HG03095 (cell line): ENCODE results near the gene NEK10.
"Not testable (repeated sequence)": the region's sequence is repeated elsewhere in the genome, so short reads cannot be mapped to it uniquely, and the experiment has no call there.

Experiments used
- ATAC-seq: cut with Tn5 transposase; IDR thresholded peaks from one replicate; pipeline ENCODE4 v1.9.1; 2021; ENCODE audit warnings: moderate library complexity; ENCODE audit not compliant: unreplicated experiment

The NEK10 gene

DNA sequence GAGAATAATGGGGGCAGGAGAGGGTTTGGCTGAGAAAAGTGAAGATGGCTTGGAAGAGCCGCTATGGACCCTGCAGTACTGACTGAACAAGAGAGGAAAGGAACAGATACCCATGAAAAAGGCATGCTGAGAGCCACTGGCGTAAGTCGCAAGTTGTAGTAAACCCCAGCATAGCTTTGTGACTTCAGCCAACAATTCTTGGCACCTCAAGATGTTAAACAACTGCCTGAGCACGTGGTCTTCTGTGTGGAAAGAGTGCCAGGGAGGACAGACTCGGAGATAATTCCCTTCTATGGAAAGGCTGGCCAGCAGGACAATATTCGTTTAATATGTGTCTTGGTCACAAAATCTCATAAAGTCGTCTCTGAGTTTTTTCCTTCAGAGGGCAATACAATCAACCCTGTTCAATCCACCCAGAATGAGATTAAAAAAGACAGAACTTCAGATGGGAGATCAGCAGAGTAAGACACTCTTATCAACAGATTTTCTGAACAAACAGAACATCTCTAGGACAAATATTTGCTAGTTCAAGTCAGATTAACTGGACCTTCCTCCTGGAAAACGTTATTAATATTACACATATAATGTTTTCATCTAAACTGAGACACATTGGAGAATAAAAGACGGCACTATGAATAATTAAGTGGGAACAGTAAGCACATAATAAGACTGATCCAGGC is 49.2 kb downstream of the NEK10 start:
- ATAC-seq = no peak

DNA sequence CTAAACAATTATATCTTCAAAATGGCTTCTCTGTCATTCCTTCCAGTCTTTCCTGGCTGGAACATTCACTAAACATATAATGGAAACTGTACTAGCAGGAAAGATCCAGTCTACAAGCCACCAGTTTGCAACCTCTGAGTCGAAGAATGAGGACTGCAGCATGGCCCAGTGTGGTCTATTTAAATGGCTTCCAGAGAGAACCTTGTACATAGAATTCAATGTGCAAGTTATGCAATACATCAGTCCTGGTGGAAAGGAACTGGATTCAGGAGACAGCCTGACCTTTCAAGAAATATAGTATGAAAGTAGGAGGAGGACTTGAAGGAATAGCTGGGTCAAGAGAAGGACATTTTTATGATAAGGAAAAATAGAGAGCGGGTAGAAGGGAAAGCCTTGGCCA is 49.9 kb downstream of the NEK10 start:
- ATAC-seq = no peak

DNA sequence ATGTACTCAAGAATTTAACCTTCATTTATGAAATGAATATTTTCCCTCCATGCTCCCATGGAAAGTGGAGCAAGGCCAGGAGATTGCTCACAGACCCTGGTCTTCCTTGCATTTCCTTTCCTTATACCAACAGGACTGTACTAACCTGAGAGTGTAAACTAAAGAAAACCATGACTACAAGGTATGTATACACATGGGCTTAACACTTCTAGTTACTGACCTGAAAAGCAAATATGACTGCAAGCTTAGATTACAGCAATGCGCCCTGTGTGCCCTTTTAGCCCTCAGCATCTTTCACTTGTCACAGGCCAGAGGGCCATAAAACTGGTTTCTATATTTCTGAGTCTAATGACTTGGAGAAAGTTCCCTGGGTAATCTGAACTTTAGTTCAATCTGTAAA is 52.1 kb downstream of the NEK10 start:
- no peak for ATAC-seq

DNA sequence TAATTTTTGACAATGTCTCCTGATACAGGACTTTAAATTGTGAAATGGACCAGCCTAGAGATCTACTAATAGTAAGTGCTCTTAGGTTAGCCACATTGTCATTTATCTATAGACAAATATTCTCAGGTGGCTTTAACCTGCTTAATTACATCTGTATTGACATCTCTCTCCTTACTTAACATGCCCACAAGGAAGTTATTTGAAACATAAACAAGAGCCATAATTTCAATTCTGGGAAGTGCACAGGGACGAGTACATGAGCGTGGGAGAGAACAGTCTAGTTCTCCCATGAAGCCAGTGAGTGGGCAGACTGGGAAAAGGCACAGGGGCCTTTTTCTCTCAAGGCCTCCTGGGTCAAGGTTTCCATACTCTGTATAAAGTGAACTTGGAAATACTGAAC is 54.2 kb downstream of the NEK10 start:
- no peak for ATAC-seq

DNA sequence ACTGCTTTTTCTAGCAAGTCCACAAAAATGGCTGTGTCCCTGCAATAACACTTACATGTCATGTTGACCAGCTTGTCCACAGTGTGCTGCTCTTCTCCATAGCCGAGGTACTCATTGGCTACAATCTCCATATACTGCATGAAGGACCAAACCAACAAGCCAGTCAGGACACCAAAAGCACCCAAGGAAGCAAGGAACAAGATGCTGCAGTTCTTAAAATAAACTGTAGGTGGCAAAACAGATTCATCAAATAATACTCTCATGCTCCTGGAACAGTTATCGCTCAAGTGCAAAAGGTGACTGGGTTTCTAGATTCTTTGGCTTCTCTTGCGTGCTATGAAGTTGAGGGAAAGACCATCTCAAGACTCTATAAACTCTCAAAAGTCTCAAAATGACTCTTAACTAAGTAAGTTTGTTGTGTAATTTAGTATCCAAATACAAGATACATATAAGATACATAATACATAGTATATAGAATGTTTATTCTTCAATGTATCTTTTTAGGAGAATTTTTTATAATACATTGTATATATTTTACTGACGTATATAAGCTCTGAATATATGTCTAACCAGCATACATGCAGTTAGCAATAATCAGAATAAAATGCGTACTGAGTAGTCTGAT is 57.0 kb downstream of the NEK10 start:
- peak; percentile 90 for ATAC-seq

DNA sequence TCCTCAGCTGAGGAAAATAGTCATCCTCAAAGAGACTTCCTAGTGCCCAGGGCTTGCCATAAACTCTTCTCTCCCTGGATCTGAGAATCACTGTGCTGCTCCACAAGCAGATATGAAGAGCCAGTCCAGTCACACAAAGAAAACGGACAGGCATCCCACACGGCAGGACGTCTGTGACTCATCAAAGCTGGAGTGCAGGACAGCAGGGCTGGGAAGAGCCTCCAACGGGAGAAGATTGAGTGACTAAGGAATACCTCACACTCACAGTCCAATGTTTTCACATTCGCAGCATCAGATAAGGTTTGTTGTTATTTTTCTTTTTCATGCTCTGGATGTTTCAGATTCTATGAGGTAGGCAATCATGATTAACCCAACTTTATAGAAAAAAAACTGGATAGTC is 57.8 kb downstream of the NEK10 start:
- ATAC-seq = no peak

DNA sequence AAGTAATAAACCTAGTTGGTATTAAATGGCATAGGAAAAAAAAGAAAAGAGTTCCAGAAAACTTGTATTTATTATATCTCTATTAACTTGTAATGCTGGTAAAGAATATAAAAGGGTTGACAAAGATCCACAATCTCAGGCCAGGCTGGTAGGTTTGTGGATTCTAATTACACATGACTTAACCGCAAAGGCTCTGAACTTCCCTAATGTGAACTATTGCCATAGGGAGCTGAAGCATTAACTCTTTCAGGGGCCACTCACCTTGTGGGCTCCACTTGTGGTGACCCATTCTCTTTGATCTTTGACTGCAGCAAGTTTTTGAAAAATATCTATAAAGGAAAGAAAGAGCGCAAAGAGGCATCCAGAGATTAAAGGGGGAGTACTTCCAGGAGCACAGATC is 58.5 kb downstream of the NEK10 start:
- no peak for ATAC-seq

DNA sequence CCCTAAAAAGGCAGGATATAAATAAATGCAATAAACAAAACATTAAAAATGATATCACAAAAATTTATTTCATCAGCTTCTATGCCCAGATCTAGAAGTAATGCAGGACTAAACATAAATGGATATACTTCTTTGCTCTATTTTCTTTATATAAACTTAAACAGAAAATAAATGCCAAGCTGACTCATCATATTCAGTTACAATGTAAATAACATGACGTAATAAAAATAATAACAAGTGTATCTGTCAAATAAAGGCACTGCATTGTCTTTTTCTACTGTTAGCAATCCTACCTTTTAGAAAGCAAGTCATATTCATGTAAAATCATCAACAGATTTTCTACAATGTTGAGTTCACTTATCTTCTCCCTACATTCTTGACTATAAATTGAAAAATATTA is 61.6 kb downstream of the NEK10 start:
- ATAC-seq = no peak

DNA sequence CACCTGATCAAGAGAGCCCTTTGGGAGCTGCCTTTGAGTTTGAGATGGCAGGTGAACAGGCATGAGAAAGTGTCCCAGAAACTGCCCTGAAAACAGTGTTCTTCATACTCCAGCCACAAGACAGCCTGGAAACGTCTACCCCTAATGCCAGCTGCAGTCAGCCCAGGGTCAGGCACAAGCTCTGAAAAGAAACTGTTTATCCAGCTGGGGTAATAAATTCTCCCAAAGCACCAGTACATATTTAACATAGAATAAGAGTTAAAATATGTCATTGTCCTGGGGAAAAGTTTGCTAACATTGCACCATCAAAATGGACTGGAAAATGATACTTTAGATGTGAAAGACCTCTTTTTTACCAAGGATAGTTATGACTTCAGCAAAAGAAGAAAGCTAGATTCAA is 66.3 kb downstream of the NEK10 start:
- ATAC-seq = no peak

DNA sequence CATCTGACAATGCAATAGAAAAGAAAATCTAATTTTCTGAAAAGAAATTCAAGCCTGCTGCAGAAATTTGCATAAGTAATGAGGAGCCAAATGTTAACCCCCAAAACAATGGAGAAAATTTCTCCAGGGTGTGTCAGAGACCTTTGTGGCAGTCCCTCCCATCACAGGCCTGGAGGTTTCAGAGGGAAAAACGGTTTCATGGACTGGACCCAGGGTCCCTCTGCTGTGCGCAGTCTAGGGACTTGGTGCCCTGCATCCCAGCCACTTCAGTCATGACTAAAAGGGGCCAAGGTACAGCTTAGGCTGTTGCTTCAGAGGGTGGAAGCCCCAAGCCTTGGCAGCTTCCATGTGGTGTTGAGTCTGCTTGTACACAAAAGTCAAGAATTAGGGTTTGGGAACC is 70.2 kb downstream of the NEK10 start:
- ATAC-seq = not testable (repeated sequence)

DNA sequence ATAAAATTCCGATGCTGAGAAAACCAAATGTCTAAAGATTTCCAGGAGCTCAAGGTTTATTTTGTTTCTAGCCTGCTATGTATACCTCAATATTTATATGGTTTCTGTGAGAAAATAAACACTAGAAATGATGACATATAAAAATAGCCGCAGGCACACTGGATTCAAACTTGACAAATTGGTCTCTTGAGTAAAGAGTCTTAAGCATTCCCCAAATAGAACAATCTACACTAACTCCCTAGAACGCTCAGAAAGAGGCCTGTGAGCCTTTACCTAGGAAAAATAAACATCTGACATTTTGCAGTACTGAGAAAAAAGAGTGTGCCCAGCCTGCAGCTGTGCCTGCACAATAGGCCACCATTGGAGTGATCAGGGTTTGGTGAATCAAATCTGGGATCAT is 75.2 kb downstream of the NEK10 start:
- no peak for ATAC-seq

DNA sequence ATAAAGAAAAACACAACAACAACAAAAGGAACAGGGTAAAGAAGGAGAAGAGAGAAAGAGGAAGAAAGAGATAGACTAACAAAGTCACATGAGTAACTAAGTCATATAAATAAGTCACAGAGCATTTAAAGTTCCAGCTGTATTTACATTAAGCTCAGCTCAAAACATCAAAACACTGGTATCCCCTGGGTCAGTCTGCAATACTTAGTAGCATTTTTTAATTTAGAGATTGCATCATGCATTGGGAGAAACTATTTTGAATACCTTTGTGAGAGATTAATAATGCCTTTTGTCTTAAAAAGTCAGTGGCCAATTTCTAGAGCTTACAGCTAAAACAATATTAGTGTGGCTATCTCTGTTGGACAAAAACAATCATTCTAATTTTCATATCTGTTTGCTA is 78.4 kb downstream of the NEK10 start:
- no peak for ATAC-seq

DNA sequence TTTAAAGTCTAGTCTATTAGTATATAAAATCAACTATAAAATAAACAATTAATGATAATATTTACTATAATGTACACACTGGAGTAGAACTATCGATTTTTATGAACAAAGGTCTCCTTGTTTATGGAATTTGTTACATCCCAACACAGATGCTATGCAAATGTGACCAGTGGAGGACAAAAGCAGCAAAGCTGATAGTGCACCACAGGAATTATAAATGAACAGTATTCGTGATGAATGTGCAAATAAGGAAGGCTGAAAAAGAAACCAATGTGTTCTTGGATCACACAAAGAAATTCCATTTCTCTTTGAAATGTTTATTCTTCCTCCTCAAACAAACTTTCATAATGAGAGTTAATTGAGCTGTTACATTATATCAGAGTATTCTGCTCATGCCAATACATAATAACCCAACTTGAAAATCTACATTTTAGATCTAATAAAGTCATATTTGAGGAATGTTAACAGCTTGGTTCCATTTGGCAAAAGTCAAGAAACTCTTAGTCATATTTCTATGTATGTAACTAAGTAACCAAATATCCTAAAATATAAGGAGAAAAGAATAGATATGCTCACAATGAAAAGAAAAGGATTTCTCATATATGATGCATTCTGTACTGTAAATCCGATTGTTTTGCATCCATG is 79.3 kb downstream of the NEK10 start:
- no peak for ATAC-seq

DNA sequence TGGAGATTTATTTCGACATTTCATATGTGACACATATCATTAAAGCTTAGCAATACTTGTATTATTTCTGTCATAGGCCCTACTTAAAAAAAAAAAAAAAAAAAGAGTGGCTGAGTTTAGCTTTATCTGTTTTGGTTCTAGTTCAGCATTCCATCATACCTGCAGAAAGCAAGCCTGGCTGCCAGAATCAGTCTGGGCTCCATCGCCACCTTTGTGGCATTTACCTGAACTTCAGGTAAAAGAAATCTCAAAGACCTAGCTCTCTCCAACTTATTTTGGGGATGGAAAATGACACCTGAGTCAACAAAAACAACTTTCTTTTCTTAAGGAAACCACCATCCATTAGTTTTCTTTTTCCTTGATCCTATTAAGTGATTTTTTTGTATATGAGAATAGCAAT is 82.1 kb downstream of the NEK10 start:
- no peak for ATAC-seq

DNA sequence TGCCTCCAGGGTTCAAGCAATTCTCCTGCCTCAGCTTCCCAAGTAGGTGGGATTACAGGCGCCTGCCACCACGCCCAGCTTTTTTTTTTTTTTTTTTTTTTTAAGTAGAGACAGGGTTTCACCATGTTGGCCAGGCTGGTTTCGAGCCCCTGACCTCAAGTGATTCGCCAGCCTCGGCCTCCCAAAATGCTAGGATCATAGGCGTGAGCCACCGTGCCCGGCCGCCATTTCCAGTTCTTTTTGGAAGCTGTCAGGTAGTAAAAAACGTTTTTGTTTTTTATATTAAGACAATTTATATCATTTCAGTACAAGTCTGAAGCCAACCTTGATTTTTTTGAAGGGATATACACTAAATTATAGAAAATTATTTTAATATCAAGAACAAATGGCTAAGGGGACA is 82.7 kb downstream of the NEK10 start:
- ATAC-seq = not testable (repeated sequence)

DNA sequence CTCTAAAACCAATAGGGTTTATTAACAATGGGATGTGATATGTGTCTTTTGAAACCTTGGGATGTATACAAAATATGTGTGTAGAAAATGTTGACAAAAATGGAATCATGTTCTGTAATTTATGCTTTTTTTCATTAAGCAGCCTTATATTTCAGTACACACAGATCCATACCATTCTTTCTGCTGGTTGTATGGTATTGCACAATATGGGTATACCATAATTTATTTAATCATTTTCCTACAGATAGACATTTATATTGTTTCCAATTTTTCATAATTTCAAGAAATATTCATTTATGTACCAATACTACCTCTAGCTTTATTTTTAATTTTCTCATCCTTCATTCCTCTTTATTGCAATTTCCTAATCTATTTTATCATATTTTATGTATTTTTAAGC is 83.5 kb downstream of the NEK10 start:
- ATAC-seq = no peak

DNA sequence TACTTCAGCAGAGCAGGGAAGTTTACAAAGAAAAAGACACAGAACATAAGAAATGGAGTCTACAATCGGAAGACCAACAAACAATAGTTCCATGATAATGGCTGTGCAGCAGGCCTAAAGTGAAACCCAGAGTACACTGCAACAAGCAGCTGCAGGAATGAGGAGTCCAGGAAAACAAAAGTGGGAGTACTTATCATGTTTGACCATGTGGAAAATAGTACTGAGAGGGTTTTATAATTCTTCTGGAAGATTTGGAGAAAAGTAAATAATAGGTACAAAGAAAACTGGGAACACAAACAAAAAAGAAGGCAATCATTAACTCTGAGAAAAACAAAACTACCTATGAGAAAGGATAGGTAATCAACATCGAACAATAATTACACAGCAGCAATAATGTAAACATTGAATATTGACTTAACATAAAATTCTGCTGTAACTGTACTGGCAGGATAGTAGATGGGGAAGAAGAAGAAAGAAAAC is 87.5 kb downstream of the NEK10 start:
- no peak for ATAC-seq

DNA sequence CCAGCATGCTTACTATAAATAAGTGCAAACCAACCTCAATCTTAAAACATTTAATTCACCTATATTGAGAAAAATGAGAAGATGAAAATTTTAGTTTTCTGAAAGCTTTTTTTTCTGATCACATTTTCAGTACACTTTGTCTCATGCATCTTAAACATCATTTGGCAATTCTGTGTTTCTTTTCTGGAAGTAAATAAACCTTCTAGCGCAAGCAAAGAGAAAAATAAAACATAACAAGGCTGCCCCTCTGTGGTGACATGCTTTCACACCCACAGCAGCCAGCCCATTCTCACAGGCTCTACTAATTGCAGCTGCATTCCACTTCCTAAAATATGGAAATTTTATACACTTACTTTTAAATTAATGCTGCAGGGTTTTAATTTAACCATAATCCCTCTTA is 90.1 kb downstream of the NEK10 start:
- ATAC-seq = no peak

DNA sequence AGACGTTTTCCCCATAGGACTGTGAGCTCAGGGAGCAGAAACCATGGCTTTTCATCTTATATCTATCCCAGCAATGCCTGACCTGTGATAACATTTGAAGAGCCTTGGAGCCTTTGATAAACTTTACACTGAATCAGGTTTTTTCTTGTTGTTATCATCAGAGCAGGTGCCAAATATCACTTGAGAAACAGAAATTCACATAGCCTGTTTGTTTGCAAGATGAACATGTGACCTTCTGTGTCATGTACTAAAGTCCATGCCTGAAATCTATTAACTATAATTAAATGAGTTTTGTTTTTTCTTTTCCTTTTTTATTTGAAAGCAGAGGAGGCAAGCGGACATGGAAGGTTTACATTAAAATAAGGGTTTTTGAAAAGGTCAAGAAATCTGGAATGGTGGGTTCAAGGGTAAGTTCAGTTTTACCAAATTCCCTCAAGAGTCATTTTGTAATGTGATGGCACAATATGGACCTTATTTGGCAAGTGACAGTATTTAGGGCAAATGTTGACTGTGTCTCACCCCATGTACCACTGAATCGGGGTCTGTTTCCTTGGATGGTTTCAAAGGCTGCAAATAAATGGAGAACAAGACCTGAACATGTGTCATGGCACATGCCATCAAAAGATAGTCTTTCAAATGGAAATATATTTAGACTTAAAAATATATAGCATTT is 90.7 kb downstream of the NEK10 start:
- no peak for ATAC-seq

DNA sequence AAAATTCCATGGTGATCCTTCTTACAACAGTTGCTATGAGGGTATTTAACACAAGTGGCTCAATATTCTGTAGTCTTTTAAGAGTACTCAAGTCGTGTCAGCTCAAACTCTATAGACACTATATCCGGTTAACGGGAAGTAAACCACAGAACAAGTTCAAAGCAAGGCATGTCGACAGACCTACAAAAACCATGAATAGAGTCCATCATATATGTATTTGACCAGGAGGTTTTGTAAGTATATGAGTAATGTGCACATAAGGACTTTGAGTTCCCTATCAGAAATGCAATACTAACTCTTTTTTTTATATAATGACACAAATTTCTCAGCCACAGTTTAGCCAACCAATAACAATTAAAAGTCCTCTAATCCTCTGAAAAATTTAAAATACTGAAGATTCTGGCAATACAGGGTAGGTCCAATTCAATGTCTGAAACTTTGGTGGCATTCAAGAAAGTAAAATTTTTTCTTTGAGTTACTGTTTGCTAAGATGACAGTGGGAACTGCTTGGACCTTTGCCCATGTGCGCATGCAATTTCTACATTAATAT is 93.7 kb downstream of the NEK10 start:
- no peak for ATAC-seq

DNA sequence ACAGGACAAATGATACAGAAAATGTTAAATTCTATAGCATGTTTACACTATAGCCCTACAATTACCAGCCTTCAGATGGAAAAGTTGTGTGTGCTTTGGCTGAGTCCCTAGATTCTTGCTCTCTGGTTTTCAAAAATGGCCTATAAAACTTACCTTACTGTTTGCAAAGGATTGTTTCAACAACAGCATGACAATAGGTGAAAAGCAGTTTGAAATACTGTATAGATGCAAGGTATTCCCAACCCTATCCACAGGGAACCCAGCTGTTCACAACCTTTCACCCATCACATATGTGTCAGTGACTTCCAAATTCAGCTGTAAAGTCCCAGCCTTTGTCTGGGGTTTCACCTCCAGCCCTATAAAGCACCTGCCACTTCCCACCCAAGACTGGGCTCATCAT is 97.3 kb downstream of the NEK10 start:
- no peak for ATAC-seq

DNA sequence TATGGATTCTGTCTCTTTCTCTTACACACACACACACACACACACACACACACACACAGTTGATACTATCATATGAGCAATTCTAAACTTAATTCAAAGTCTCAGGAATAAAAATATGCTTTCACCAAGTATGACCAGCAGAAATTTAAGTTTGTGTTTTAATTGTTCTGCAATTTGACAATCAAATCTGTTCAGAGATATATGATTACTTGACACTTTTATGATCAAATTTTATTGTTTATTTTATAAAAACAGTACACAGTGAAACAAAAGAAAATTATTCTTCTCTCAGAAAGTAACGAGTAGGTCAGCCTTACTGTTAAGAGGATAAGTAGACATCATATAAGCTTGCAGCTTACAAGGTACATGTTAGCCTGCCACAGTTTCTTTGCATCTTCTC is 114.3 kb downstream of the NEK10 start:
- no peak for ATAC-seq
